Body of pancreas (tissue), 4 donors: Measurements from ENCODE around the gene ZNF608. TPM values are rescaled to one million over a fixed set of nuclear protein-coding genes. Genes with fewer than 3 reads are reported as not detected.

Experiments
- ATAC-seq: fragments of 150-250 bp; one replicate; pipeline ENCODE4 v1.9.1; 2016
- DNase-seq, 4 donors: peaks; one replicate each; pipeline ENCODE4 v3.0.0-alpha.2; 2019
- H3K27ac ChIP-seq, 4 donors: fragments of 200-600 bp; sonication (generic); 1 replicate in 3 of 4; 2 replicates in 1 of 4; pipeline versions ENCODE4 v1.5.1 to v1.6.1; 2016 to 2019; ENCODE audit warnings: mild to moderate bottlenecking in 1 of 4, mixed read lengths in 1 of 4, moderate library complexity in 1 of 4
- H3K27me3 ChIP-seq, 2 donors: fragments of 200-600 bp; sonication (generic); one replicate each; pipeline ENCODE4 v1.6.0; 2016; ENCODE audit warnings: mild to moderate bottlenecking in 1 of 2
- H3K36me3 ChIP-seq, 2 donors: fragments of 200-600 bp; sonication (generic); replicated peaks in 1 of 2; 2 replicates each; pipeline ENCODE4 v1.5.1; 2016; ENCODE audit warnings: low read depth in 2 of 2; ENCODE audit not compliant: insufficient read depth in 1 of 2
- H3K4me1 ChIP-seq: fragments of 200-600 bp; sonication (generic); one replicate; pipeline ENCODE4 v1.6.0; 2016
- H3K4me3 ChIP-seq, 2 donors: fragments of 200-600 bp; sonication (generic); 1 replicate in 1 of 2; 2 replicates in 1 of 2; pipeline ENCODE4 v1.5.1; 2016 to 2019
- H3K9me3 ChIP-seq, 3 donors: fragments of 200-600 bp; sonication (generic); 1 replicate in 2 of 3; 2 replicates in 1 of 3; pipeline ENCODE4 v1.5.1; 2016
- POLR2A ChIP-seq, 3 donors: fragments of 450-650 bp; IDR thresholded peaks; one replicate each; pipeline ENCODE4 v1.6.1; 2016; ENCODE audit warnings: antibody characterized with exemption in 3 of 3, mild to moderate bottlenecking in 2 of 3
- WGBS, 2 donors: methylation state at CpG; one replicate each; pipeline ENCODE4 v1.1.5; 2017; 5-methylcytosine and 5-hydroxymethylcytosine counted together
- intact Hi-C: fragments of 100-400 bp; cut with DNase I; formaldehyde crosslinking; loops from one replicate; pipeline ENCODE4 v1.15.1; 2023
- total RNA-seq, 2 donors: library from RNA; depleted of rRNA; stranded (reverse); fragments of >200 nt; gene quantifications; one replicate each; pipeline ENCODE4 v1.1.0, GENCODE V29; 2016
- TF ChIP-seq, protein P1 (sequence below), 7 experiments: fragments of 450-650 bp in 4 of 7; fragments of 200-600 bp in 3 of 7; sonication (generic) in 3 of 7; IDR thresholded peaks; one replicate each; pipeline ENCODE4 v1.5.1; 2016 to 2019; ENCODE audit warnings: antibody characterized with exemption in 7 of 7

ZNF608 gene
- total RNA-seq, 2 donors from 2014 or later = 30.1 to 33.6 TPM

DNA sequence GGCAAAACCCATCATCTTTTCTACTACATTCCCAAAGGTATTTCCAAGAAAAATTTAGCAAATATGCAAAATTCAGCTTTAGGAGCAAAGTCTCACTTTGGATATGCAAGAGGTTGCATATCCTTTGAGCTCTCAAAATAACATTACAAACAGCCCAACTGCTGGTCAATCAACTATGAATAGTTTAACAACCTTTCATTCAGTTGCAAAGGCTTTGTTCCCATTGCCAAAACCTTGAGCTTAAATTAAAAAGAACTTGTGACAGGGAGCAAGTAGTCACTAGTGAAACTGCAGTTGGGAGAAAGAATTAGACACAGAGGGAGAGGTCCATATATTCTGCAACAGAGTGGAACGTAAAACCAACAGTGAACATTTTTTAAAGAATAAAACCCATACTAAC, 8.8 kb downstream of the ZNF608 start:
- no peak for TF ChIP-seq POLR2A (IDR thresholded peaks at IDR 0.05)
- TF ChIP-seq, protein P1, sequence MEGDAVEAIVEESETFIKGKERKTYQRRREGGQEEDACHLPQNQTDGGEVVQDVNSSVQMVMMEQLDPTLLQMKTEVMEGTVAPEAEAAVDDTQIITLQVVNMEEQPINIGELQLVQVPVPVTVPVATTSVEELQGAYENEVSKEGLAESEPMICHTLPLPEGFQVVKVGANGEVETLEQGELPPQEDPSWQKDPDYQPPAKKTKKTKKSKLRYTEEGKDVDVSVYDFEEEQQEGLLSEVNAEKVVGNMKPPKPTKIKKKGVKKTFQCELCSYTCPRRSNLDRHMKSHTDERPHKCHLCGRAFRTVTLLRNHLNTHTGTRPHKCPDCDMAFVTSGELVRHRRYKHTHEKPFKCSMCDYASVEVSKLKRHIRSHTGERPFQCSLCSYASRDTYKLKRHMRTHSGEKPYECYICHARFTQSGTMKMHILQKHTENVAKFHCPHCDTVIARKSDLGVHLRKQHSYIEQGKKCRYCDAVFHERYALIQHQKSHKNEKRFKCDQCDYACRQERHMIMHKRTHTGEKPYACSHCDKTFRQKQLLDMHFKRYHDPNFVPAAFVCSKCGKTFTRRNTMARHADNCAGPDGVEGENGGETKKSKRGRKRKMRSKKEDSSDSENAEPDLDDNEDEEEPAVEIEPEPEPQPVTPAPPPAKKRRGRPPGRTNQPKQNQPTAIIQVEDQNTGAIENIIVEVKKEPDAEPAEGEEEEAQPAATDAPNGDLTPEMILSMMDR (IDR thresholded peaks at IDR 0.05) = no peak
- Histone ChIP-seq H3K9me3 (no peaks in the 10 kb centered on the region), H3K4me1 (peaks cover 96% of the 10 kb centered on the region), H3K36me3 (no peaks in the 10 kb centered on the region), H3K4me3 (no peak overlapping the region), H3K27me3 (no peaks in the 10 kb centered on the region), H3K27ac (peak overlapping the region in 1 of 4 donors; percentile 50)
- 78 to 93% methylated on average over 1 of the region's 1 CpG for WGBS, 2 donors
- DNase-seq = no peak
- ATAC-seq = no peak
- intact Hi-C loops = no loop called here

DNA sequence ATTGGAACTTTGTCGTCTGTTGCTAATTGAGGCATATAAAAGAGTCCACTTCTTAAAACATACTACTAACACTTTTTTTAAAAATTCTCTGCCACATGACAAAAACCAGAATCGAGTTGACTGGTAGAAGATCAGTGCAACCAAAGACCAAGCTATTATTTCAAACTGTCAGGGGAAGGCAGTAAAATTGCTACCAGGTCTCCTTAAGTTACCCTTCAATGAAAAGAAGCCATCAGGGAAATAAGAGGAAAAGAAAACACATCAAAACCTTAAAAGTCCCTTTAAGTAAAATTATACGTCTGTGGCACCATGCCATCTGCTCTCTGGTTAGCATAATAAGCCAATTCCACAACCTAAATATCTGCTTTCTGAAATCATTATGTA, 9.6 kb downstream of the ZNF608 start:
- H3K36me3 ChIP-seq = no peaks in the 10 kb centered on the region
- no peak for ATAC-seq
- no peak for DNase-seq
- H3K4me3 ChIP-seq = no peak overlapping the region
- WGBS, 2 donors = 22 to 24% methylated on average over 3 of the region's 3 CpGs
- TF ChIP-seq, protein P1 (IDR thresholded peaks at IDR 0.05) = no peak
- TF ChIP-seq POLR2A (IDR thresholded peaks at IDR 0.05) = no peak
- peaks cover 96% of the 10 kb centered on the region for H3K4me1 ChIP-seq
- H3K9me3 ChIP-seq = no peaks in the 10 kb centered on the region
- H3K27ac ChIP-seq = peak overlapping the region in 3 of 4 donors; percentile 32 to 51 (median 50)
- no peaks in the 10 kb centered on the region for H3K27me3 ChIP-seq
- intact Hi-C loops = no loop called here

DNA sequence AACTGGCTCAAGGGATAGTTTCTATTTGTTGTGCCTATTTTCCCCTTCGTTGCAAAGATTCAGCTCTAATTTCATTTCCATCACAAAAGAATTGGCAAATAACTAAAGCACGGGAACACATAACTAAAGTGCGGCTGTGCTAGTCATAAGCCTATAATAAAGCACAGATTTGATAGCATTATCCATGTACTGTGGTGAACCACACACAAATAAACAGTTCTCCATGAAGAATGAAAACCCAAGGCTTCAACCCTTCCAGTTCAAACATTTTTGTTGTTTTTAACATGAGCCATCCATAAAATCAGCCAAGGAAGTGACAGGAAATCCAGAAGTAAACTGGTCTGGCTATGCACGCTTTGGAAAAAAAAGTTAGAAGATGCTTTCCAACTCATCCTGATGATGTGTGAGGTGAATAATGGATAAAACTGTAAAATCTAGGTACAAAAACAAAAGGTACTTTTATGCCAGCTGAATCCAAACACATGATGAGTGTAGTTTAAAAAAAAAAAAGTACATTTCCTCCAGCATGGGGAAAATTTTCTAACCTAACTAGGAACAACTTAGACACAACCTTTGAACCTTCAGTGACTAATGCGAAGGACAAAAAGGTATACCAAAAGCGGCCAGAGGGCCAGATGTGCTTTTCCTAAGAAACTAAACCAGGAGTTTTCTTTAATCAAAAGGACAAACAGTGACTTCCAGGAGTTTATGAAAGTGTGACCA, 10.2 kb downstream of the ZNF608 start:
- Histone ChIP-seq H3K4me3 (no peak overlapping the region), H3K27ac (peak overlapping the region in 3 of 4 donors; percentile 32 to 51 (median 50)), H3K27me3 (no peaks in the 10 kb centered on the region), H3K4me1 (peaks cover 96% of the 10 kb centered on the region), H3K9me3 (no peaks in the 10 kb centered on the region), H3K36me3 (no peaks in the 10 kb centered on the region)
- DNase-seq (peak in 3 of 4 donors; percentile 23 to 53 (median 30)), ATAC-seq (peak; percentile 53)
- intact Hi-C loops = no loop called here
- TF ChIP-seq, protein P1 (IDR thresholded peaks at IDR 0.05) = peak in 1 of 7 experiments; percentile 20
- no peak for TF ChIP-seq POLR2A (IDR thresholded peaks at IDR 0.05)
- 49 to 51% methylated on average over 6 of the region's 6 CpGs for WGBS, 2 donors

DNA sequence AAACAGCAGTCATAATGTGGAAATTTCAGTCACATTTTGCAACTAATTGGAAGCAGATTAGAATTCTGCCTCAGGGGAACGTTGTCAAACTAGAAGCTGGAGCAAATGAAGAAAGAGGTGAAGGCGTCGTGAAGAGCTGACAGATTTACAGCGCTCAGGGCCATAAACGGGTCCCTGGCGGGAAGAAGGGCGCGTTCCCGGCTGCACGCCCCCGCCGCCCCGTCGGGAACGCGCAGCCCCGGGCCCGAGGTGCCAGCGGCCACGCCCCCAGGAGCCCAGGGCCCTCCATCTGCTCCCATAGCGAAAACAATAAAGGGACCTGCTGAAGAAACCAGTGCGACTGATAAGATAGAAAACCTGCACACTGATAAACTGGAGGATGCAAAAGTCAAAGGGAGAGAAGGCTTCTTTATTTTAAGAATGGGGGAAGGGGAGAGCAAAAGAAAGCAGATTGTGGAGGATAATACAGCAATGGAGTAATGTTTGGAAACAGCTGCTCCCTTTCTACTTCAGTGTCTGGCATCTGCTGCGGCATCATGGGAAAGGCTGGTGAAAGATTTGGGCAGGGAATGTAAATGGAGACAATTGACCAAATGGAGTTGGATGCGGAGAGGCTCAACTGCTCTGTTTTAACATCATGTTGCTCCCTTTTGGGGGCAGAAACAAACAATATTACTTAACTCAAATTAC, 11.1 kb downstream of the ZNF608 start:
- Histone ChIP-seq H3K27me3 (no peaks in the 10 kb centered on the region), H3K4me1 (peaks cover 92% of the 10 kb centered on the region), H3K36me3 (no peaks in the 10 kb centered on the region), H3K27ac (peak overlapping the region; percentile 27 to 51 (median 41)), H3K4me3 (no peak overlapping the region), H3K9me3 (no peaks in the 10 kb centered on the region)
- WGBS, 2 donors = 25 to 28% methylated on average over 24 of the region's 24 CpGs
- TF ChIP-seq POLR2A (IDR thresholded peaks at IDR 0.05) = no peak
- TF ChIP-seq, protein P1 (IDR thresholded peaks at IDR 0.05) = no peak
- peak; percentile 43 for ATAC-seq
- DNase-seq = peak in 1 of 4 donors; percentile 61
- intact Hi-C loops = no loop called here
